SKM-1 (cell line): ENCODE data around the gene IP6K2.

Experiments used
- DNase-seq: peaks from one replicate; lab custom pipeline; 2025; ENCODE audit not compliant: unreplicated experiment; lab: John Stamatoyannopoulos, UW

The IP6K2 gene

DNA sequence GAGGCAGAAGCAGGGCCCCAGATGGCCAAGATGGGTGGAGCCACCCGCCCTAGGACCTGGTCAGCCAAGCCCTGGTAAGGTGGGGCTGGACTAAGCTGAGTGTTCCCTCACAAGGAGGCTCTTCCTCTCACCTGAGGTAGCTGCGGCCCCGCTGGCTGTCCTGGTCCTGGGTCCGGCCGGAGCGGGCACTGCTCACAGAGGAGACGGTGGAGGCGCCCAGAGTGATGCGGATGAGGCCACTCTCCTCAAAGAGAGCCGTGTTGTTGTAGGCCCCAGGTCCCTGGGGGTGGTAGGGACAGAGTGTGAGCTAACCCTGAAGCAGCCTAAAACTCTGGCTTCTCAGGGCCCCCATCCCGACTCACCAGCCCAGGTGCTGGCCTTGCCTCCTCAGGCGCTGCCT, 74.4 kb downstream of the IP6K2 start:
- no peak for DNase-seq

GRCh38 chr3:48641396-48641795, 75.6 kb downstream of the IP6K2 start:
- no peak for DNase-seq

DNA sequence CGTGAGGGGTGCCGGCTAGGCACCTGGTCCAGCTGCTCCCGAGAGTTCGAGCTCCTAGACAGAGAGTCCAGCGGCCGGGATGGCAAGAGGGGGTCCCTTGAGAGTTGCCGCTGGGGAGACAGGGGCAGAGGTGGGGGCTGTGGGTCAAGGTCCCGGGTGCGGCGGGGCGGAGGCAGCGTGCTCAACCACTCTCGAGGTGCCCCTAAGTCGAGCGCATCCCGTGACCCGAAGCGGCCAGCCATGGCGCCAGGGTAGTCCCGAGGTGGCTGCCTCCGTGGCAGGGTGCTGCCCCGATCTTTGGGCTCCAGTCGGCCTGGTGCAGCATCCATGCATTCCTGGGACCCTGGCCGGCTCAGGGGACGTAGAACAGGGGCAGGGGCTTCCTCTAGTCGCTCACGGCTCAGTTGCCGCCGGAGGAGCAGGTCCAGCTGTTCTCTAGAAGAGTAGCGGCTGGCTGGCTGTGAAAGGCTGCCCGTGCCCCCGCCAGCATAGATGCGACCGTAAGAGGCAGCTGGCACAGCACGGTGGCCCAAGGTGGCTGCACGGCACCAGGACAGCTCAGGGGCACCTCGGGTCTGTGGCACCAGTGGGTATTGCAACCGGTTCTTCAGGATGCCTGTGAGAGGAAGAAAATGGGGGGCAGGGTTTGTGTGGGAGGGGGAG, 76.9 kb downstream of the IP6K2 start:
- no peak for DNase-seq
